ENCODE results near the gene TNIP1.
A peak's percentile ranks its signal among the peaks of the same experiment; 100 is the strongest.

The TNIP1 gene

GRCh38 chr5:151082282-151082902 is 1.6 kb upstream of the TNIP1 start:
- DNase-seq: no peak

DNA sequence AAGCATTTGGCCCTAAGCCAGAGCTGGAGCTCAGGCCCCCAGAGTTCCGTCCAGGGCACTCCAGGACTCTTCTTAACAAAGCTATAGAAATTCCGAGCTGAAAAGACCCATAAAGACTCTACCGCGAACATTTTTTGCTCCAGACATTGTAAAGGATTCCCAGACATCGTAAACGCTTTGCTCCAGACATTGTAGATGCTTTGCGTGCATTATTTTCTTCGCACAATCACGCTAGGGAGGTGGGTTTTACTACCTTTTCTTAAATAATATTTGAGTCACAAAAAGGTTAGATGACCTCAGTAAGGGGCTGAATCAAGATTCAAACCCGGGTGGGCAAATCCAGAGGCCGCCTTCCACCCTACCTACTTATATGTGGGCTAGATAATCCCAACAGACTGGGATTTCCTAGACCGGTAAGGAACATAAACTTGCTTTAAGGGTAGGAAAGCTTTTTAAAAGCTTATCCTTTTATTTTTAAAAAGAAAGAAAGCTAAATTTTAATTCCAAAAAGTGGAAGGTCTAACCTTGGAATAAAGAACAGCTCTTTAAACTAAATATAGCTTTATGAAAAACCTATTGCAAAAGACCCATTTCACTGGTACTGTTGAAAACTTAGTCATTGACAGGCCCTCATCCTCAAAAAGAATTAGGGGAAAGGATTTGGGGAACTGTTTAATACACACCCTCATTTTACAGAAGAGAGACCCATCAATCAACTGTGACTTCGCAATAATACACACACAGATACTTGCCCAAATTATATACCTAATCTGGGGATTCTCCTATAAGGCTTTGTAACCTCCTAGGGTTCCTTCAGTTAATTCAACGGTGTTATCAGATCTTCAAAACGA is 822 bp upstream of the TNIP1 start:
- DNase-seq: peak; percentile 72

DNA sequence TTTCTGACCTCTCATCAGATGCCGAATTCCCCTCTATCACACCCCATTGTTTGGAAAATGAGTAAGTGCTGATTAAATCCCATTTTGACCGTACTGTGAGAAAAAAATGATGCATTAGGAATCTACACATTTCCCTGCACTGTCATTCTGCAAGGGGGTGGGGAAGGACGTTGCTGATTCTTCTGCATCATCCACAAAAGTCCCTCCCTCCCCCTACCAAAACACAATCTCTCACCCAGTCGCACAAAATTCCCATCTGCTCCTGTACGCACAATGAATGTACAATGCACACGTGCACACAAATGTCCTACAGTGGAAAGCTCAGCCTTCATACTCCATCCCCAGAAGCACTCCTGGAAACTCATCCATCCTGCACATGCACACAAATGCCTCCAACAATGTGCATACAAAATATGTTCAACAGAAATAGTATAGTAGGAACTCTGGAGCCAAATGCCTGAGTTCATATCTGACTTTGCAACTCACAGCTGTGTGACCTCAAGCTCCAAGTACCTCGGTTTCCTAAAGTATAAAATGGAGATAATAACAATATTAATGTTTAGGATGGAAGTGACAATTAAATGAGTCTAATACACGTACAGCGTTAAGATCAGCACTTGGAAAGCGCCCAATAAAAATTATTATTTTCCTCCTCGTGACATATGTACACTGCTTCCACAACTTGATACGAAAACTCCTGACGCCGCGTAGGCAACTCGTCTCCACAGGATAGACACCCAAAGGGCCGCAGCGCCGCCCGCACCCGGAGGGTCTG is 809 bp downstream of the TNIP1 start:
- no peak for DNase-seq

DNA sequence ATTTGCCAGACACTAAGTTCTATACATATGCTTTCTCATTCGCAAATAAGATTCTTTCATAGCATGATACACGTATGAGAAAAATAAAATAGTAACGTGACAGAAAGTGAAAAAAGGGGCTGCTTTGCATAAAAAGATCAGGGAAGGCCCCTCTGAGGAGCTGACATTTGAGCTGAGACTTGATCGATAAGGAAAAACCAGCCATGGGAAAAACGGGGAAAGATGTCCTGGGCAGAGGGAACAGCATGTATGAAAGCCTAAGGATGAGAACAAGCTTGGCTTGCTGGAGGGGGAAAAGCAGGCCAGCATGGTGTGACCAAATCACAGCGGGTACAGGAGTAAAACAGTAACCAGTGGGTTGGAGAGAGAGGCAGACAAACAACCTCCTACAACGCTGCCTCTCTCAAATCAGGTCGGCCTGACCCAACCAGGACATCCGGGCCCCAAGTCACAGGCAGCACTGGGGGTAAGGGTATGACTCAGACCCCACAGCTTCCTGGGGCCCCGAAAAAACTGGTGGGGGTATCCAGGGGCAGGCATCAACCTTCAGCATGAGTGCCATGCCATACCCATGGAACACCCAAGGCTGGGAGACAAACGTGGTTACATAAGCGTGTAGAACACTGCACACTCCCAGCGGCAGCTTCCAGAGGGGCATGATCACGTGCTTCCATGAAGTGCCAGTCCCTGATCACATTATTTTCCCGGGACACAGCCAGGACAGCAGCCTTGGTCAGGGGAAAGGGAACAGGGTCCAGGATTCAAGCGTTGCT is 2.2 kb downstream of the TNIP1 start:
- DNase-seq: no peak

DNA sequence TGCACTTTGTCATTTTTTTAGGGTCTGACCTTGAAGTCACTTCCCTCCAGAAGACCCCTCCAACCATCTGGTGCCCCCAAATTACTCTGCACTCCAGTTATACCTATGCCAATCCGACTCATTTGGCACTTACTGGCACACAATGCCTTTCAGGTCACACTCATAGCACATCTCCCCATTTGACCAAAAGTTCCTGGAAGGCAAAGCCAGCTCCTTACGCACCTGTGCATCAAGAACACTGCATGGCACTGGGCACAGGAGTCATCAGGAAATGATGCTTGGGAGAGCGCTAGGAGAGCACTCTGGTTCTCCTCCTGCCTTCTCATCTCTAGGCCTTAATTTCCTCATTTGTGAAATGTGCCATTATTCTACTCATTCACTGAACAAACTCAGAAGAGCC is 2.9 kb downstream of the TNIP1 start:
- DNase-seq: no peak

GRCh38 chr5:151077419-151077818 is 3.4 kb downstream of the TNIP1 start:
- no peak for DNase-seq

GRCh38 chr5:151076616-151077015 is 4.2 kb downstream of the TNIP1 start:
- DNase-seq: no peak

DNA sequence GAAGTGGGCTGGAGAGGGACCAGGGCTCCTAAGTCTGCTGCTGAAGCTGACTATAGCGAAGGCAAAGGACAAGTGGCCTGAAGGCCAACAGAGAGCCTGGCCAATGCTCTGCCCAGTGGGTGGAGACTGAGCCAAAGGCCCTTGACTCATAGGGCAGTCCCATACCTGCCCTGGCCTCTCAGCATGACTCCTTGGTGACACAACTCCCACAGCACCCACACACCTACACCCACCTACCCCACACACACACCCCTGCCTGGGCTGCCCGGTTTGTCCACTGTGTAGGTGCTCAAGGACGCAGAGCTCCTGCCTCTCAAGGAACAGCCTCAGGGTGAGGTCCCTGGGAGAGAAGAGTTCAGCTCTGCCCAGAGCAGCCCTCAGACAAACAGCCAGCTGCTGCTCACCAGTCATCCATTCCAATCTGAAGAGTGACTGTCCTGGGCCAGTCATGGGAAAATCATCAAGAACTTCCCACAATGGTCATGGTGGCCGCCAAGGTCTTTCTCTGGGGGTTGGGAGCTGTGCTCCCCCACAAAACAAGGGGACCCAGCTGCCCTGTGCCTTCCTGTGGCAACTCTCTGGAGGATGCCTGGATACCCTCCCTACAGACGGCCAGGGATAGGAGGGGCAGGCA is 5.0 kb downstream of the TNIP1 start:
- no peak for DNase-seq

- no peak for DNase-seq
Observed at GRCh38 chr5:151074557-151074956, 6.3 kb downstream of the TNIP1 start.

DNA sequence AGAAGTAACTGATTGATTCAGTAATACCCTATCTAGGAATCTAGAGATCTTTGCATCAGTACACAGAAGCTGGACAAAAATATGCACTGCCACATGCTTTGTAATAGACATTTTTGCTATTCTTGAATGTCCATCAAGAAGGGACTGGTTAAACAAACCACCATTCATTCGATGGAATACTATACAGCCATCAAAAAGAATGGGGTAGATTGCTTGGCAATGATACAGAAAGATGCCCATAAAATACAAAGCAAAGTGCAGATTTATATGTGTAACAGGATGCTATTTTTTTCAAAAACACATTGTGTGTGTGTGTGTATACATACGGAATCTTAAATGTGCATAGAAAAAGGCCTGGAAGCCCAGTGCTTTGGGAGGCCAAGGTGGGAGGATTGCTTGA is 7.6 kb downstream of the TNIP1 start:
- no peak for DNase-seq

- DNase-seq: no peak
Observed at GRCh38 chr5:151072630-151073025, 8.2 kb downstream of the TNIP1 start.

DNA sequence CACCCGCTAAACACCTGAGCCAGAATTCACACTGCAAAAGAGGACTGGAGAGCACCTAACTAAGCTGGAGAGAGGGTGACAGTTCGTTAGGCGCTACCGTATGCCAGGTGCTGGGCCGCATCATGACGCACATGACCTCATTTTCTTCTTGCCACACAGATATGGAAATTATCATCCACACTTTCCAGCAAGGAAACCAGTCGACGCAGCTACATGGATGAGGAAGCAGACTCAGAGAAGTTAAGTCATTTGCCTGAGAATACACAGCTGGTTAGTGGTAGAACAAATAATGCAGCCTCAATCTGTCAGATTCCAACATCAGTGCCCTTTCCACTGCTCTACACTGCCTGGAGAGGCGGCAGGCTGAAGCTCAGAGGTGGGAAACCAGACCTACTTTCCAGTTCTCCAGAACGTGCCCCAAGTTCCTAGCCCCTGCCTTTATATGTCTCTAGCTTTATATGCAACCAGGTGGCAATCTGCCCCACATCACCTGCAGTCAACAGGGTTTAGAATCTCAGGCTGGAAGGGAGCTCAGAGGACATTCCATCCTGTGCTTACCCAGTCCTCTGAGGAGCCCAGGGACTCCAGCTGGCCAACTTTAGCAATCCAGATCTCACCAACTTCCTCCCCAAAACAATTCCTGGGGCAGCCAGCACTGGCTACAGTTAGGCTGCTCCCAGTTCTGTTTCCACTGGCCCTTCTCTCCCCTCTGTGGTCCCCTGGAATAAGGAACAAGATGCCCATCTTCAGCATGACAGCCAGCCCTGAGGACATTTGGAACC is 8.8 kb downstream of the TNIP1 start:
- DNase-seq: no peak

- no peak for DNase-seq
Observed at GRCh38 chr5:151071021-151071420, 9.8 kb downstream of the TNIP1 start.

GRCh38 chr5:151070449-151070848 is 10.4 kb downstream of the TNIP1 start:
- DNase-seq: no peak

DNA sequence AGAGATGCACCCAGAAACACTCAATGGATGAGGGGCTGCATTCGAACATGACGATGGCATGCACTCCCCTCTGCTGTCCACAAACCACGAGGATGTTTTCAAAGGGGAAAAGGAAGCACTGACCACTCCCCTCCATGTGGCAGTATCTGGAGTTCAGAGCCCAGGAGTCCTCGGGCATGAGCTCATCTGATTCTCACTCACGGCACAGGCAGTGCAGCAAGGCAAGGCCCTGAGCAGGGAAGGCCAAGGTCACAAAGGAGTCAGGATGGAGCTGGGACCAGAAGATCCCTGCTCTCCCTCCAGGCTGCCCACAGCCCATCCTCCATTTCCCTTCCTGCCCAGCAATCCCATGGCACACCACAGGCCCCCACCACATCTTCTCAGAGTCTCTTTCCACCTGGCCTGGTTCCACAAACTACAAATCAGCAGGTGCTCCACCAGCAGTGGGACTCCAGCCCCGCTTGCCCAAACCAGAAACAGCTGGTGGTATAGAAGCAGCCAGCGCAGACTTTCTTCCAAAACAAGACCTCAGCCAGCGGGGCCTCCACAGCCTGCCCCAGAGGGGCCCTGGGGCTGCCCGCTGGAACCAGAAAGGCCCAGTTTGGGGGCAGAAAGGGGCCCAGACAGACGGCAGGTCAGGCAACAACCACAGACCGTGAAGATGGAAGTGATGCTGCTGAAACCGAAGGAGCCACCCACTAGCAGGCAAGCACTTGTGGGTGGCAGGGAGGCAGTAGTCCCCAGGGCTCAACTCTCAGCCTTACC is 12.2 kb downstream of the TNIP1 start:
- peak; percentile 22 for DNase-seq

DNA sequence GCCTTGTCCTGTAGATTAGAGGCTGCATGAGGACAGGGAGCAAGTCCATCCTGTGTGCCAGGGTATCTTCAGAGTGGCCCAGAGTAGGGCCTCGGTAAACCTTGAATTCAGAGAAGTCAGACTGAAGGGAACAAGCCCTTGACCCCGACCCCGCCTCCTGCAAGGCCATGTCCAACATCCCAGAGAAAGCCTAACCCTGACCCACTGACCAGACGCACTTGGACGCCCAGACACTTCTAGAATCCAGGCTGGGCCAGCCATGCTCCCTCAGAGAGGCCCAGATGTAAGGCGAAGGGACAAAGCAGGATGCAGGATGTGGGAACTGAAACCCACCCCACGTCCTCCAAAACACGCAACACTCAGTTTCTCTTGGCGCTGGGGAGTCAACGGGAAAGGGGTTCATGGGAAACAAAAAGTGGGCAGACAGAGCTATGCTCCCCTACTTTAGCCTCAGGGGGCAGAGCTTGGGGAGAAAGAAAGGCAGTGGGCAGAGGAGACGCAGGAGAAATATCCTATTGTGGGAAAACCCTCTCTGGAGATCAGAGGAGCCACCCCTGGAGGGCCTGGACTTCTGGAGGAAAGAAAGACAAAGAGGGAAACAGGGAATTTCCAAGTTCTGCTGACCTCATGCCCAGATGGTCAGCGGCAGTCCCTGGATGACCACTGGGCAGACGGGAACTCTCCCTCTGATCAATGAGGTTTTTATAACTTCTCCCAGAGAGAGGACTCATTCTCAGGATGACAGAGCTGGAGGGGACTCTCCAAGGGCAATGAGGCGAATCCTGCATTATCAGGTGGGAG is 13.0 kb downstream of the TNIP1 start:
- peak; percentile 16 for DNase-seq

DNA sequence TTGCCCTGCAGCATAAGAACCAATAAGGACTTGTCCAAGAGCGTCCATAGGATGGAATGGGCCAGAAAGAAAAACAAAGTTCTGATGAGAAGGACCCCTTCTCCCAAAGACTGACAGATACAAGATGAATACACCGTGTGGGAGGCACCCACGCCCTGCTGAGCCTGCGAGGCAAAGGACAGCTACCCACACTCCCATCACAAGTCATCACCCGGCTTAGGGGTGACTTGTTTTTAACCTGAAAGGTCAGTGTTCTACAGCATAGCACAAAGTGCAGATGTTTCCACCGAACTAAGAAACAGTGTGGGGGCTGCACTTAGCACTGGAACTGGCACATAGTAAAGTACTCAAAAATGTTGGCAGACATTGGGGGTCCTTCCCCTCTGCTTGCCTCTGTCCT is 13.9 kb downstream of the TNIP1 start:
- no peak for DNase-seq

- DNase-seq: peak; percentile 11
Observed at GRCh38 chr5:151065609-151066008, 15.2 kb downstream of the TNIP1 start.

DNA sequence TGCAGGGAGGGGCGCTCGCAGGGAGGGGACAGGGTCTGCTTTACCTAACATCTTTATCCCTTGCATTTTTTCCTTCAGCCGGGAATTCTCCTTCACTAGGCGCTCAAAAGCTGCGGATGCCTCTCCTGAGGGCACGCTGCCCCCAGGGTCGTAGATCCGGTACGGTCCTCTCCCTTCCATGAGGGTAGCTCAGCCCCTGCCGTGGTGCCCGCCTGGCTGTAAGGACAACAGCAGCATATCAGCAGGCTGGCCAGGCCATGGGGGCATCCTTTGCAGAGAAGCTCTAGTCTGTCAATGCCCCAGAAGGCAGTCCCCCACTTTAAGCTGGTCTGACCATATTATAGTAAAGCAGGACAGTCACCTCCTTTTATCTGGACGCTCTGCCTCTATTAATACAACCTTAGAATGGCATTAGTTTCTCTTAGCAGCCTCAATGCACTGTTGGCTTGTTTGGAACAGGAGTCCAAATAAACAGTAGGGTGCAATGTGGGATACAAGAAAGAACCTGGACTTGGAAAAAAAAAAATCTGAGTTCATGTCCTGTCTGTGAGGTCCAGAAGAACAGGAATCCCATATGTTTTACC is 15.8 kb downstream of the TNIP1 start:
- DNase-seq: no peak

Measured in MV-4-11 (cell line).